Measurements from ENCODE around the gene DDOST. TPM values are rescaled to one million over a fixed set of nuclear protein-coding genes. Genes with fewer than 3 reads are reported as not detected.

Gene DDOST
- total RNA-seq, 4 donors from 2014 or later, result 182 to 299 (median 238) TPM

Other genes starting within 250 kb of the DDOST start
- 10 to 100 TPM in 1 of 4 donors, 1 to 10 TPM in 3; 3.2 to 12.2 (median 8.1) TPM for gene CAMK2N1, start 175.2 kb downstream of the DDOST start, total RNA-seq
- gene MUL1, start 153.2 kb downstream of the DDOST start, total RNA-seq, result 10 to 100 TPM; 30.1 to 42.1 (median 35.0) TPM
- gene FAM43B, start 108.8 kb downstream of the DDOST start, total RNA-seq, result 1 to 10 TPM in 3 of 4 donors, under 1 TPM in 1; 0.59 to 3.5 (median 2.5) TPM
- 1 to 10 TPM in 2 of 4 donors, under 1 TPM in 2; 0.56 to 3.5 (median 1.5) TPM for gene CDA, start 72.3 kb downstream of the DDOST start, total RNA-seq
- gene PINK1, start 27.9 kb downstream of the DDOST start, total RNA-seq, result 100 to 1,000 TPM; 144 to 171 (median 151) TPM
- 10 to 100 TPM in 1 of 4 donors, 1 to 10 TPM in 3; 7.5 to 11.5 (median 8.6) TPM for gene KIF17, start 56.6 kb upstream of the DDOST start, total RNA-seq
- 1 to 10 TPM in 2 of 4 donors, under 1 TPM in 2; 0.11 to 1.4 (median 0.77) TPM for gene SH2D5, start 71.3 kb upstream of the DDOST start, total RNA-seq
- gene HP1BP3, start 125.9 kb upstream of the DDOST start, total RNA-seq, result 100 to 1,000 TPM; 248 to 312 (median 280) TPM